Myocyte (in vitro differentiated cells): Measurements from ENCODE around the gene DCHS1. TPM values are rescaled to one million over a fixed set of nuclear protein-coding genes. Genes with fewer than 3 reads are reported as not detected.

Source experiments
- DNase-seq: peaks from one replicate; pipeline ENCODE4 v3.0.0-alpha.2; 2012; ENCODE audit warnings: low read depth
- total RNA-seq: library from RNA; depleted of rRNA; stranded (reverse); fragments of >200 nt; gene quantifications from 2 replicates; pipeline ENCODE4 v1.2.3, GENCODE V29; 2014

The DCHS1 gene
- total RNA-seq, 1 donor from 2014 or later = 0.78 TPM

DNA sequence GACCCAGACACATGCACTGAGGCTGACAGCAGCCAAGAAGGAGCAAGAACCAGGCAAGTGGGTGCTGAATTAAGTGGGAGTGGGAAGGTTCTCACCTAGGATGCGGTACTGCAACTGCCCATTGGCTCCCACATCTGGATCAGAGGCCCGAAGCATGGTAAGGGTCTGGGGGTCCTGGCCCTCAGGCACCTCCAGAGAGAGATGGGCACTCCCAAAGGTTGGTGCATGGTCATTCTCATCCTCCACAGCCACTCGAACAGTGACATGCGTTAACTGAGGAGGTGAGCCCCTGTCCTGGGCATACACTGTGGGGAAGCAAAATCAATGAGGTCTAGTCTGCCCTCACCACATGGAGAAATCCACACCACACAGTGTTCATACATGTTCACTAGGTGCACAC, 27.1 kb downstream of the DCHS1 start:
- DNase-seq = no peak

DNA sequence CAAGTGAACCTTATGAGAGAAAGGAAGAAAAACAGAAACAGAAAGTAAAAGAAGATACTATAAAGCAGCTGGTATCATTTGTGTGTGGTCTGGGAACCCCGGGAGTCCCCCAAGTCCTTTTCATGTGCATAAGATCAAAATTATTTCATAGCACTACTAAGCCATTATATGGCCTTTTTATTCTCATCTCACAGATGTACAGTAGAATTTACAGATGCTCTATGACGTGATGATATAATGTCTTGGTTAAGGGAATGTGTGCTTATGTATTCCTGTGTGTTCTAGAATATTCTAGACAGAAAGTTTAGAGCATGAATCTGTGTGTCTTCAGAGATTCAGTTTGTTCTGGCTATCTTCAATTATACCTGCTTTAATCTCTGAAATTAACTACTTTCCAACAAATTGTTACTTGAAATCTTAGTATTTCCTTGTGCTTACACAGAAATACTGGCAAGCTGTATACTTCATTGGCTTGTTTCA, 27.8 kb downstream of the DCHS1 start:
- DNase-seq = no peak

DNA sequence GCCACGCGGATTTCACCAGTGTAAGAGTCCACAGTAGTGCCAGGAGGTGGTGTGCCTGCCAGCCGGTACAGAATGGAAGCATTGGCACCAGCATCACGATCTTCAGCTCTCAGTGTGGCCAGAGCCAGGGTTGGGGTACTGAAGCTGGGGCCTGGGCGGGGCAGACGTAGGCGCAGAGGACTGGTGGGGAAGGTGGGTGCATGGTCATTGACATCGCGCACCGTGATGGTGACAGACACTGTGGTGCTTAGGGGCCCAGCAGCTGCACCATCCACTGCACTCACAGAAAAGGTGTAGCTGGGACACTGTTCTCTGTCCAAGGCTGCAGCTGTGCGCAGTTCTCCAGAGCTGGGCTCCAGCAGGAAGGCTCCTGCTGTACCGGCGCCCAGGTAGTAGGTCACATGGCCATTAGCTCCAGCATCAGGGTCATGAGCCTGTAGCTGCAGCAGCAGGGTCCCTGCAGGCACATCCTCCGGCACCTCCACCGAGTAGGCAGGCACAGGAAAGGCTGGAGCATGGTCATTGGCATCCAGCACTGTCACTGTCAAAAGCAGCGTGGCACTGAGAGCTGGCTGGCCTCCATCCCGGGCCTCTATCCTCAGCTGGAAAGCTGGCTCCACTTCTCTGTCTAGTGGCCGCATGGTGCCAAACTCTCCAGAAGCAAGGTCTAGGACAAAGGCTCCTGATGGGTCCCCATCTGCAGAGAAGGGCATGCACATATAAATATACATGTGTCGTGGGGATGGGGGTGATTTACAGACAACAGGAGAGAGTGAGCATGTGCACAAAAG, 28.4 kb downstream of the DCHS1 start:
- no peak for DNase-seq

DNA sequence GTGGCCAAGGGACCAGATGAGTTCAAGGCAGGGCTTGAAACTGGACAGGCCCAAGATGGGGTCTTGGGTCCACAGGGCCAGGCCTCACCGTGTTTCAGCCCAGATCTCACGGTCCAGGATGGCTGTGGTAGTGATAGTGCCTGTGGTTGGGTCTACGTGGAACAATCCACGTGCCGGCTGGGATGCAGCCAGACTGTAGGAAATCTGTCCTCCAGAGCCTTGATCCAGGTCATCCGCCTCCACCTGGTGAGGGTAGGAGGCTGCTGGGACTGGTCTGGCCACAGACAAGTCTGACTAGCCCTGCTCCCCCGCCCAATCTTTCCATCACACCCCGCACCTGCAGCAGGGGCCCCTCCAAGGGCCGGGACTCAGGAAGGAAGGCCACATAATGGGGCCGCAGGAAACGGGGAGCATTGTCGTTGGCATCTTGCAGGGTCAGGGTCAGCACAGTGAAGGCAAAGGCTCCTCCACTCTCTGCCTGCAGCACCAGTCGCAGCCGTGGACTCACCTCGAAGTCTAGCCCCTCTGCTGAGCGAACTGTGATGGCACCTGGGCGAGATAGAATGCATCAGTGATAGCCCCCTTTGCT, 29.7 kb downstream of the DCHS1 start:
- DNase-seq = no peak

DNA sequence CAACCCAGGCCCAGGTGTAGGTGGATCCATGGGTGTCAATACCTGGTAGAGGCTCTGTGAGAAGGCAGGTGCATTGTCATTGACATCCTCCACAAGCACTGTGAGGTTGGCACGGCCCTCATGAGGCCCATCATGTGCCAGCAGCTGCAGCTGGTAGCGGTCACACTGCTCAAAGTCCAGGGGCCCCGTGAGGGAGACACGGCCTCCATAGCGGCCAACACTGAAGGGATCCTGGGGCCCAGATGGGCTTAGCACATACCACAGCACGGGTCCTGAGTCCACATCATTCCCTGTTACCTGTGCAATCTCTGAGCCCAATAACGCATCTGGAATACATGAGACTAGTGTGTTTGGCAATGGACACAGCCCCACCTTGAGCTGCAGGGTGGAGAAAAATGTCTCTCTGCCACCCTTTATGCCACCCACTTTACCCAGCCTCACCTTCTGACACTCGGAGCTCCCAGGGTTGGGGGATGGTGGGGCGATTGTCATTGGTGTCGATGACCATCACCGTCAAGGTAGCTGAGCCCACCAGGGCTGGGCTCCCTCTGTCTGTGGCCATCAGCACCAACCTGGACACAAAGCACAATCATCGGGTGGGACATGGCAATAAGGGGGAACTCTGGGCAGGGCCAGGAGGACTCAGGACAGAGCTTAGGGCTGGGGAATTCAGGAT, 30.3 kb downstream of the DCHS1 start:
- no peak for DNase-seq

DNA sequence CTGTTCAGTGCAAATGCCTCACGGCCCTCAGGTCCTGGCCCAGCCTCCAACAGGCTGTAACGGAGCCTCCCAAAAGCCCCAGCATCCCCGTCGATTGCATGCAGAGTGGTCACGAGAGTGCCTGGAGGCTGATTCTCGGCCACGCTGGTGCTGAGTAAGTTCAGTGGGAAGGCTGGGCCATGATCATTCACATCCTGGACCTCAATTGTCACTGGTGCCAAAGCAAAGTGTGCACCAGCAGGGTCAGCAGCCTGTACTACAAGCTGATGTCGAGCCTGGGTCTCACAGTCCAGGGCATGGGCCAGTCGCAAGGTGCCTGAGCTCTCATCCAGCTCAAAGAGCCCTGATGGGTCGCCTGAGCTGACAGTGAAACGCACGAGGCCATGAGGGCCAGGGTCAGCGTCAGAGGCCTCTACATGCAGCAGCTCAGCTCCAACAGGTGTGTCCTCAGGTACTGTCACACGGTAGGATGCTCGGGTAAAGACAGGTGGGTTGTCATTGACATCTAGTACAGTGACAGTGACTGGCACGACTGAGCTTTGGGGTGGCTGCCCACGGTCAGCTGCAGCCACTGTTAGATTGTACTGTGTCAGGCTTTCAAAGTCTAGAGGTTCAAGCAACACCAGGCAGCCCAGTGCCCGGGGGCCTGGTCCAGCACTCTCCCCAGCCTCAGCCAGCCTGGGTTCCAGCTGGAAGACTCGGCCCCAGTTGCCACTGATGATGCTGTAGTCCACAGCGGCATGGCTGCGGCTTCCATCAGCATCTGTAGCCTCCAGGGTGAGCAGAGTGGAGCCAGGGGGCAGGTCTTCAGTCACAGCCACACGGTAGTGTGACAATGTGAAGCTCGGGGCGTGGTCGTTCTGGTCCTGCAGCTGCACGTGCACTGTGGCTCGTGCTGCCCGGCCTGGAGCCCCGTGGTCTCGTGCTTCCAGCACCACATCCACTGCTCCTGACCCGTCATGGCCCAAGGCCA, 31.9 kb downstream of the DCHS1 start:
- DNase-seq = no peak

DNA sequence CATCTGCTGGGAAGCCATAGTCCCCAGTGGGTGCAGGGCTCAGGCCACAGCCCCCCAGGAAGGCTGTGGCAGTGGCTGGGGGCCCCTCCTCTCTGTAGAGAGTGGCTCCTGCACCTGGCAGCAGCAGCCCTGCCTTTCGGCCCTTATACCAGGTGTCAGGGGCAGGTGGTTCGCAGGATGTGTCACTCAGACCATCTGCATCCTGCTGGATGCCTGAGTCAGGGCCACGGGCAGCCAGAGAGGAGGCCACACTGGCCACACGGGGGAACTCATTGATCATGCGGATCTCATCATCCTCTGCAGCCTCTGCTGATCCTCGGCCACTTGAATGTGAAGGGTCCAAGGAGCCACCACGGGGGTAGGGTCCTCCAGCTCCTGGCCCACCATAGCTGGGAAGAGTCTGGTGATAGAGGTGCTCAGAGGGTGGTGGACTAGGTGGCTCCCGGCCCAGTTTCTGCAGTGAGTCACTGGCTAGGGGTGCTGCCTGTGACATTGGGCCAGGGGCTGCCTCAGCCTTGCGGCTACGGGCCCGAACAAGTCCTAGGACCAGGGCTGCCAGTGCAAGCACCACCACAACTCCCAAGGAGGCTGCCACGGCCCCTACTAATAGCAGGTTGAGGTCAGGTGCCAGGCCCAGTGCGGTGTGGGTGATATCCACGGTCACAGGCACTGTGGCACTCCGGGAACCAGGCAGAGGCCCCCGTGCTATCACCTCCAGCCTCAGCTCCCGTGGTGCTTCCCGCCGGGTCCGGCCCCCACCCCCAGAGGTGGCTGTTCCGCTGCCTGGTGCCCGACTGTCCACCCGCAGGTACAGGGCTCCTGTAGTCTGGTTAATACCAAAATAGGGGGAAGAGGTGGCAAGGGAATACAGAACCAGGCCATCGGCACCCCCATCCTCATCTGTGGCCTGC, 33.1 kb downstream of the DCHS1 start:
- no peak for DNase-seq

DNA sequence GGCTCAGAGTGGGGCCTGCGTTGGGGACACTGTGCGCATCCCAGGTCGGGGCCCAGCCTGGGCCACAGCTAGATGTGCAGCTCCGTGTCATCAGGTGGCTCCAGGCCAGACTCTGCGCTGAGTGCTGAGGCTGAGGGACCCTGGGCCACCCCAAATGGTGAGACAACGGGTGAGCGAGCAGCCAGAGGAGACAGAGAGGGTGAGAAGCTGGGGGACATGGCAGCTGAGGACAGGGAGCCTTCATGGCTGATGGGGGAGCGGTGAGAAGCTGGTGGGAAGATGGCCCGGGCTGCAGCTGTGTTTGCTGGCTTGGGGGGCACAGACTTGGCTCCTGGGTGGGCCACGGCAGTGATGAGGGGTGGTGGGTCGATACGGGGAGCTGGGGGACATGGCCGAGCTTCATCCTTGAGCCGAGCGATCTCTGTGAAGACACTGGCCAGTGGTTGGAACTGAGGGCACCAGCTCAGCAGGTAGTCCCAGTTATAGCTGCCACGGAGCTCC, 33.8 kb downstream of the DCHS1 start:
- no peak for DNase-seq

DNA sequence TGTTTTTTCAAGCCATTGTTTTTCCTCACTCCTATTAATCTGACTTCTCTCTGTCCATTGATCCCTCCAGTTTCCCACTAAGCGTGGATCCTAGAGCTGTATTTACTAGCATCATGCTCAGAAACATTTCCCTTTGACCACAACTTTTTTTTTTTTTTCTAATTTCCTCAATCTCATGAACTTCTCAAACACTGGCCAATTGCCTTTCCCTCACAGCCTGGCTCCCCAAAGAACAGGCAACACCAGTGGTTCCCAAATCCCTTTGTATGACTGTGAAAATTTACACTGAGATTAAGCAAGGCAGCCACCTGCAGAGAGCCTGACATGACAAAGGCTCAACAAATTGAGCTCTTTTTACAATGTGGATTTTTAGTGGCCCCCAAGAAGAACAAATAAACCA, 35.0 kb downstream of the DCHS1 start:
- DNase-seq = no peak

DNA sequence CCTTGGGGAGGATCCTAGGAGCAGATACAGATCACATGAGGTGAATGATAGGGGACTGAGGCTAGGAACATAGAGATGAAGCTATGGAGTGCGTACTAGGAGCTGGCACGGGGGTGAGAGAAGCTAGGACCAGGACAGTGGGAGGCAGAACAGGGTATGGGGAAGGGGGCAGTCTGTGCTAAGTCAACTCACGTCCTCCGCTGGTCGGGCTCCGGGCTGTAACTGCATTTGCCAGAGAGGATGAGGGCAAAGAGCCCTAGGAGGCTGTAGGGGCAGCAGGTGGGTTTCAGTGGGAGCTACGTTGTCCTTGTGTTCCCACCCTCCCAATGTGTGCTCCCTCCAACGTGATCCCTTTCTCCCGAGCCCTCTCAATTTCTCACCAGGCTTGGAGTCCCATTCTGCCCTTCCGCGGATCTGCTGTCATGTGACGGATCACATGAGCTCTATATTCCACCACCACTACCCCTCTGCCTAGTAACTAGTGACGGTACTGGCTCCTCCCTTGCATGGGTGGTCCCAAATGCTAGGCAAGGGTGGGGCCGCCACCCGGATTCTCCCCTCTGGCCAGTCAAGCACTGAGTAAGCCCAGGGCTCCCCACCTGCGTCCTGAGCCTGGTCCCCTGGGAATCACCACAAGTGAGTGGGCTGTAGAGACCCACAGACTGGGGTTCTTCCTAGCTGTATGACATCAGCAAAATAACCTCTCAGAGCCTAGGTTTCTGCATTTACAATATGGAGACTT, 36.4 kb downstream of the DCHS1 start, which contains the start of gene TPP1:
Gene TPP1, minus strand, starts transcription at position 419 of the 742 bp plus-strand sequence. Its CDS starts 22 bp downstream, at position 397.
- peak; percentile 97 for DNase-seq

DNA sequence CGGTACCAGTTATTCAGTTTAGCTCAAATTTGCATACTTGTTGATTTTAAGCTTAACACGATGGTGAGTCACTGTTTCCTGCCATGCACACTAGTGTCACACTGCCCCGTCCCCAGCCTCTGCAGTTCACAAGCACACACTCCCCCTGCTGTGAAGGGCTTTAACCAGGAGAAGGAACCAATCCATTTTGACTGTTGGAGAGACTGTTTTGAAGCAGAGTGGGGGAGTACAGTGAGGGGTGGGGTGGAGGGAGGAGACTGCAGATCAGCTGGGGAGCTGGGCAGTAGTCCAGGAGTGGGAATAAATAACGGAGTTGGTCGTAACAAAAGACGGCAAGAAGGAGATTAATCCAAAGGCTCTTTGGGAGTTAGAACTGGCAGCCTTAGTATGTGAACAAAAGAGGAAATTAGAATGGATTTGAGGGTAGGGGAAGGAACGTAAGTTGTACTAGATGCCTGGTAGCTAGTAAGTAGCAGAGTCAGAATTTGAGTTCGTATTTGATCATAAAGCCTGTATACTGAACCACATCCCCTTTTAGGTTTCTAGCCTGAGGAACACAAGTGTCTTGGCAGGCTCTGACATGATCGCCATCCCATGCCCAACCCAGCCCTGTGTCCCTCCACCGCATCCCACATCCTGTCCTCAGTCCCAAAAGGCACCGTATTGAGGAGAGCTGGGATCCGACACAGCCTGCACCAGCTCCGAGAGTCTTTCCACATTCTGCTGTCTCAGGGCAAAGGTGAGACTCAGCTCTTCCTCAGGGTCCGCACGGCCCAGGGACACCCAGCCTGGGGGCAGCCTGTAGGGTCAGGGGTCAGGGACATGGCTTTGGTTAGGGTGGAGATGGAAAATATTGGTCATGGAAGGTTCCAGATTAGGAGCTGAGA, 37.2 kb downstream of the DCHS1 start:
- DNase-seq = peak; percentile 69

DNA sequence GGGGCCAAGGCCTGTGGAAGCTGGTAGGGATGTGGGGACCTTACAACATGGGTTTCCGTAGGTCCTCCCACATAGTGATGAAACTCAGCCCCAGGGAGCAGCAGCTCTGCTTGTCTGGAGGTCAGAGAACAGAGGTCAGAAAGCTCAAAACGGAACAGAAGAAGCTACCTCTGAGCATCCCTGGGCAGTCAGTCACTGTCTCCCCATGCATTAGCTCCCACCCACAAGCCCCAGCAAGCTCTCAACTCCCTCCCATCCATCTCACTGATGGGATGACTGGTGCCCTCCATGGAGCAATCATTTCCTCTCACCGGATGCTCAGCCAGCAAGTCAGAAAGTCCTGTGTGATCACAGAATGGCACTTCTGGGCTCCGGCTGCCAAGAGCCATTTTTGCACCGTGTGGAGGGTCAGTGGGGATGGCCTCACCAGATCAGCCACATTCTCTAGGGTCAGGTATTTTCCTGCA, 38.3 kb downstream of the DCHS1 start:
- no peak for DNase-seq

DNA sequence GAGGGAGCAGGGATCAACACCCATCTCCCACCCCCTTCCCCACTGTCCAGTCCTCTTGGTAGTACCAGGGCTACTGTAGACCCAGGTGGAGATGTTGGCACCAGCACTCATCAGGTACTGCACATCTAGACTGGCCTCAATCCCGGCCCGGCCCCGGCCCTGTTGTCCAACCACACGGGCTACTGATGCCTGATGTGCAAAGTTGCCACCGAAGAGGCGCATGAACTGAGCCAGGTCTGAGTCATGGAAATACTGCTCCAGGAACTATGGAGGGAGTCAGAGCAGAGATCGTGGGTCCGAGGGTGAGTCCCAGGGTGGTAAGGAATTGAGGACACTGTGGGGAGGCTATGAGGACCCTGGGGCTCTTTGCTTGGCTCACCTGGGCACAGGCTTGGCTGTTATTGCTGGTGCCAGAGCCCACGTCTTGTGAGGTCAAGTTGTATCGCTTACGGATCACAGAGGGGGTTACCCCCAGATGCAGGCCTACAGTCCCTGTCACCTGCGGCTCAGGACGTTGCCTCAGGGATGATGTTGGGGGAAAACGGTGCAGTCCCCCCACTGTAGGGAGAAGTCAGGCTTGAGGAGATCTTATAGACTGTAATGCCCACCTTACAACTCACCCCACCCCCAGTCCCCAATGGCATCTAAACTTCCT, 38.9 kb downstream of the DCHS1 start:
- DNase-seq = no peak

DNA sequence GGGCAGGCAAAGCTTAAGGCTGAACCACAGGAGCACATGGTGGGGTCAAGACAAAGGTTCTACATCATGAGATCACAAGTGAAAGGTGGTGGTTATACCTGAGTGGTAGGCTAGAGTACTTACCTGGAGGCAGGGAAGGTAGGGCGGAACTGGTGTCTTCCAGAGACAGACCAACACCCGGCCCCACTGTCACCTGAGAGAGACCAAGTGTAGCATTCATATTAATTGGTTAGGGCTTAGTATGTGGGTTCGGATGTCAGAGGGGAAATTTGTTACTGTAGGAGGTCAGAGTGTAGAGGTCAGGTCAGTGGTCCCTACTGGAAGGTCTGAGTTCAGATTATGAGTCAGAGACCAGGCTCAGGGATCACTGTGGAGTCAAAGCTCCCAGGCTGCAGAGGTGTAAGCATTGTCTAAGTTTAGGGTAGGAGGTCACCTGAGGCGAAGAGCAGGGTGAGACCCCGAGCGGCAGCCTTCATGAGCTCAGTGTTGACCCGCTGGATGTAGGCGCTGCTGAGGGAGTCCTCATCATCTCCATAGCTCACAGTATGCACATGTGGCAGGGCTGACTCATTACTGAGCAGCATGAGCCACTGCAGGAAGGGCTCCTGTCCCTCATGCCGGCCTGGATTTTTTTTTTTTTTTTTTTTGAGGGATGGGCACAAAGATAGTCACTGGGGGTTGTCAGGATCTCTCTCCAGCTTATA, 39.6 kb downstream of the DCHS1 start:
- DNase-seq = no peak

DNA sequence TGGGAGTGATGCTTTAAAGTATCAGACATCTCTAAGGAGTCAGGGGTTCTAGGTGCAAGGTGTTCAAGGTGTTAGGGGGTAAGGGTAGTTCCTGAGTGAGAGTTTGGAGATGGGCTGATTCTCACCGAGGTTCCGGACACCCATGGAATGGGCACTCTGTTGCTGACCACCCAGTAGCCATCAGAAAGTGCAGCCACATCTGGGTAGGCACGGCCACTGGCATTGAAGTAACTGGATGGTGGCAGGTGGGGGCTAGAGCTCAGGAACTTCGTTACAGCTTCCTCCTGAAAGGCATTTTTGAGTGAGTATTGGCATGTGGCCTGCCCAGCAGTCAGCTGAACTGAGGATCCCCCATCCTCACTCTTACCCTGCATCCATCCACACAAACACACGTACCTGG, 40.6 kb downstream of the DCHS1 start:
- DNase-seq = no peak

DNA sequence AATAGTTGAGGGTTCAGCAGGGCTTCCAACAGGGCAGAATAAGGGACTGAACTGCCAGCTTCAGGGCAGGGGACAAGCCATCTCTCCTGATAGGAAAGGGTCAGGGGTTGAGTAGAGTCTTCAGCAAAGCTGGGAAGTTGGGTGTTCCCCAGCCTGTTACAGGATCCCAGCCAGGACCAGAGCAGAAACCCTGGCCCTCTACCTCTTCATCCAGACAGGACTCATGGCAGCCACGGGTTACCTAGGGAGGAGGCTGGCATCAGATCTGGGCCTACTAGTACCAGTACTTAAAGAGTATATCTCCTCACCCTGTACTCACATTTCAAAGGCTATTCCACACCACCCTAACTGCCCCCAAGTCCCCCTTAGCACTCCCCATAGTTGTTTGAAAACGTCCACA, 41.2 kb downstream of the DCHS1 start:
- no peak for DNase-seq

DNA sequence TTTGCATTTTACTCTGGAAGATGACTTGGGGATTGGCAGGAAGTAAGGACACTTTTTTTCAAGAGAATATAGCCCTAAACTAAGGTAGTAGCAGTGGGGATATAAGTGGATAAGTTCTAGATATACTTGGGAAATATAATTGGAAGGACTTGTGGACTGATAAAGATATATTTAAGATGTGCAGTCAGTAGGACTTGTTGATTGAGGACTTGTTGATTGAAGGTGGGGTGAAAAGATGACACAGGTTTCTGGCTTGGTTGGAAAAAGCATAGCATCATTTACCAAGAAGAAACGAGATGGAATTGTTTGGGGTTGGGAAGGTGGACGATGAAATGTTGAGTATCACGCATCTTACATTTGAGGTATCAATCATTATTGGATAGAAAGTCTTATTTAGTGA, 42.1 kb downstream of the DCHS1 start:
- no peak for DNase-seq
